ENCODE results near the gene PROX1. TPM values are rescaled to one million over a fixed set of nuclear protein-coding genes. Genes with fewer than 3 reads are reported as not detected.

PROX1 gene, protein sequence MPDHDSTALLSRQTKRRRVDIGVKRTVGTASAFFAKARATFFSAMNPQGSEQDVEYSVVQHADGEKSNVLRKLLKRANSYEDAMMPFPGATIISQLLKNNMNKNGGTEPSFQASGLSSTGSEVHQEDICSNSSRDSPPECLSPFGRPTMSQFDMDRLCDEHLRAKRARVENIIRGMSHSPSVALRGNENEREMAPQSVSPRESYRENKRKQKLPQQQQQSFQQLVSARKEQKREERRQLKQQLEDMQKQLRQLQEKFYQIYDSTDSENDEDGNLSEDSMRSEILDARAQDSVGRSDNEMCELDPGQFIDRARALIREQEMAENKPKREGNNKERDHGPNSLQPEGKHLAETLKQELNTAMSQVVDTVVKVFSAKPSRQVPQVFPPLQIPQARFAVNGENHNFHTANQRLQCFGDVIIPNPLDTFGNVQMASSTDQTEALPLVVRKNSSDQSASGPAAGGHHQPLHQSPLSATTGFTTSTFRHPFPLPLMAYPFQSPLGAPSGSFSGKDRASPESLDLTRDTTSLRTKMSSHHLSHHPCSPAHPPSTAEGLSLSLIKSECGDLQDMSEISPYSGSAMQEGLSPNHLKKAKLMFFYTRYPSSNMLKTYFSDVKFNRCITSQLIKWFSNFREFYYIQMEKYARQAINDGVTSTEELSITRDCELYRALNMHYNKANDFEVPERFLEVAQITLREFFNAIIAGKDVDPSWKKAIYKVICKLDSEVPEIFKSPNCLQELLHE
- under 1 TPM; 0.14 to 0.96 (median 0.31) TPM for total RNA-seq (2021; fragmentation: NEBNext Ultra II Directional; extraction: Animal tissue kit (Norgen Biotek cat#: 25700))
- long read RNA-seq, result 0 reads

DNA sequence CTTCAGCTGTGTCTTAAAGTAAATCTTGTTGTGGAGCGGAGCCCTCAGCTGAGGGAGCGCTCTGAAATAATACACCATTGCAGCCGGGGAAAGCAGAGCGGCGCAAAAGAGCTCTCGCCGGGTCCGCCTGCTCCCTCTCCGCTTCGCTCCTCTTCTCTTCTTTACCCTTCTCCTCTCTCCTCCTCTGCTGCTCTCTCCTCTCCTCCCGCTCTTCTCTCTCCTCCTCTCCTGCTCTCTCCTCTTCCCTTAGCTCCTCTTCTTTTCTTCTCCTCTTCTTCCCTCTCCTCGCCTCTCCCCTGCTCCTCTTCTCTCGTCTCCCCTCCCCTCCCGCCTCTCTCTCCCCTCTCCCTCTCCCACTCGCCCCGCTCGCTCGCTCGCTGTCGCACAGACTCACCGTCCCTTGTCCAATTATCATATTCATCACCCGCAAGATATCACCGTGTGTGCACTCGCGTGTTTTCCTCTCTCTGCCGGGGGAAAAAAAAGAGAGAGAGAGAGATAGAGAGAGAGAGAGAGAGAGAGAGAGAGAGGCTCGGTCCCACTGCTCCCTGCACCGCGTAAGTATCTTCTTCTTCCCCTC, at the start of gene PROX1:
TSS of gene PROX1 (plus strand) at position 47 of the 580 bp plus-strand sequence. CDS start 8,563 bp downstream, outside the sequence.
- Mint-ChIP-seq H3K27me3 (ENCODE audit: insufficient read depth) (peaks cover 34% of the 10 kb centered on the region), H3K36me3 (ENCODE audit: low read depth) (no peaks in the 10 kb centered on the region), H3K4me3 (peak within 1 kb of the TSS; percentile 93), H3K9me3 (no peaks in the 10 kb centered on the region; the same call in 1 of the 2 replicates), H3K4me1 (ENCODE audit: low read depth) (peaks cover 13% of the 10 kb centered on the region), H3K27ac (peak within 1 kb of the TSS; percentile 77)
- DNase-seq, result peak; percentile 83
- no peak for TF ChIP-seq CTCF (IDR thresholded peaks at IDR 0.05)

DNA sequence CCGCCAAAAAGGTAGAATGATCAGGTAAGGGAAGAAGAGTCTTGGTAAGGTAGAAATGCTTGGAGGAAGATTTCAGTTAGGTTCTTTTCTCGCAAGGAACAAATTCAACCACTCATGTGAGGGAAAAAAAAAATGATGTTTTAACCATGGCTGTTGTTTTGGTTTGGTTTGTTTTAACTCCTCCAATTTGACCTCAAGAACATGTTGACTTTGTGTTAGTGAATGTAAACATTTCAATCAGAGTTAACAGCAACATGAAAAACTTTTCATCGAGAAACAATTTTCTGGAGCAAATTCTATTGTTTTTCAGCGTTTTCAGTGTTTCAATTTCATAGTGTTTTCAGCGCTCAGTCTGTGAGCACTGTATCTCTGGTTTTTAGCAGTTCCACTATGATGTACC, 49.0 kb upstream of the PROX1 start:
- DNase-seq, result no peak
- no peak overlapping the region for H3K27ac Mint-ChIP-seq
- peaks cover 47% of the 10 kb centered on the region for H3K9me3 Mint-ChIP-seq
- TF ChIP-seq CTCF (IDR thresholded peaks at IDR 0.05), result no peak
- H3K36me3 Mint-ChIP-seq (ENCODE audit: low read depth), result no peaks in the 10 kb centered on the region
- H3K27me3 Mint-ChIP-seq (ENCODE audit: insufficient read depth), result peaks cover 2% of the 10 kb centered on the region; the same call in 1 of the 2 replicates
- no peak overlapping the region for H3K4me3 Mint-ChIP-seq
- H3K4me1 Mint-ChIP-seq (ENCODE audit: low read depth), result no peaks in the 10 kb centered on the region

DNA sequence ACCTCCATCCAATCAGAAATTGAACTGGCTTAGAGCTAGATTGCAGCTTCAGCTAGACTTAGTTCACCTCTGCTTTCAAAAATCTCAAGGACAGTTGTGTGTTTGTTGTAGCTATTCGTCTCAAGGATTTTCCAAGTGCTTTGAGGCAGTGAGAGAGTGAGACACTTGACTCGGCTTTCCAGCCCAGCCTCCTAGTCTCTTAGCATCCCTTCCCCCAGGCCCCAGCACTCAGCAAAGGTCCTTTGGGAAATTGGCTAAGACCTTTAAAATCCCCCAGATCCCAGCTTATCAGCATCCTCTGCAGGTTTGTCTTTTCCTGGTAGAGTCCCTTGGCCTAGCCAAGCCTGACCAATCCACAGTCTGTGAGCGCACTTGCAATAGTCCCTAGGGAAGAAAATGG, 47.9 kb upstream of the PROX1 start:
- no peak overlapping the region for H3K27ac Mint-ChIP-seq
- no peaks in the 10 kb centered on the region for H3K4me1 Mint-ChIP-seq (ENCODE audit: low read depth)
- DNase-seq, result no peak
- H3K36me3 Mint-ChIP-seq (ENCODE audit: low read depth), result no peaks in the 10 kb centered on the region
- peaks cover 37% of the 10 kb centered on the region for H3K9me3 Mint-ChIP-seq
- H3K4me3 Mint-ChIP-seq, result no peak overlapping the region
- TF ChIP-seq CTCF (IDR thresholded peaks at IDR 0.05), result no peak
- peaks cover 2% of the 10 kb centered on the region; the same call in 1 of the 2 replicates for H3K27me3 Mint-ChIP-seq (ENCODE audit: insufficient read depth)

DNA sequence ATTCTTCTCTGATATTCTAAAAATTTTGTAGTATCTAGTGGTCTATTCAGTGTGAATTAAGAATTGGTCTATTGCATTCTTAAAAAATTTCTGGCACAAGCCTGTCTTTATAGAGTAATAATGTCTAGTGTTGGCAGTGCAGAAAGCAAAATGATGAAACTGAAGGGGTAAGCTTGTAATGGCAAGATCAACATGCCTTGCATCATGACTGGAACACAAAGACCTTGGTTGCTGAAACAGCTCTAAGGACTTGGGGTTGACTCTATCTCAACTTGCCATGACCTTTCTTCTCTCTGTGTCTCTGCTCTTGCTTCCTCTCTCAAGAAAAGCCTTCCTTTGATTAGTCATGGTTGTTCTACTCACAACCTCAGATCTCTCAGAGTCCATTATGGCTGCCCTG, 46.8 kb upstream of the PROX1 start:
- peaks cover 31% of the 10 kb centered on the region for H3K9me3 Mint-ChIP-seq
- no peak overlapping the region for H3K27ac Mint-ChIP-seq
- no peak overlapping the region for H3K4me3 Mint-ChIP-seq
- TF ChIP-seq CTCF (IDR thresholded peaks at IDR 0.05), result no peak
- no peaks in the 10 kb centered on the region for H3K4me1 Mint-ChIP-seq (ENCODE audit: low read depth)
- DNase-seq, result no peak
- peaks cover 2% of the 10 kb centered on the region; the same call in 1 of the 2 replicates for H3K27me3 Mint-ChIP-seq (ENCODE audit: insufficient read depth)
- H3K36me3 Mint-ChIP-seq (ENCODE audit: low read depth), result no peaks in the 10 kb centered on the region

DNA sequence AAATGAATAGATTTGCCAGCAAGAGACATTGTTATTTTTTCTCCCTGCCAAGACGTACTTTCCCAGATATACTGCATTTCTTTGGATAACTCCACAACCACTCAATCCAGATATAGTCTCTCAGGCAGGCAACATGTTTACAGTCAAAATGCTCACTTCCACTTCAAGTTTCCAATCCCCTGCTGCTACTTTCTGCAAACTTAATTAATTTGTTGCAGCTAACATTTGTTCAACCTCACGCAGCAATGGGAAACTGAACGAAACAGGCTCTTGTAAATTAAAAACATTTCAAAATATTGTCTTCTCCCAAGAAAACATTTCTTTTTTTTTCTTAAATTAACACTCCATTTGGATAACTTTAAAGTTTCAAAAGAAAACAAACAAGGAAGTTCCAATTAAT, 45.7 kb upstream of the PROX1 start:
- DNase-seq, result no peak
- Mint-ChIP-seq H3K27me3 (ENCODE audit: insufficient read depth) (peaks cover 2% of the 10 kb centered on the region; the same call in 1 of the 2 replicates), H3K27ac (no peak overlapping the region)

More for the DNA sequence above, 45.7 kb upstream of the PROX1 start:
- no peak for TF ChIP-seq CTCF (IDR thresholded peaks at IDR 0.05)
- Mint-ChIP-seq H3K4me1 (ENCODE audit: low read depth) (no peaks in the 10 kb centered on the region), H3K4me3 (no peak overlapping the region), H3K36me3 (ENCODE audit: low read depth) (no peaks in the 10 kb centered on the region), H3K9me3 (peaks cover 20% of the 10 kb centered on the region)

All from HFFc6 (cell line).